HG03571 (cell line): ENCODE results near the gene NUDCD3.
"Not testable (repeated sequence)": the region's sequence is repeated elsewhere in the genome, so short reads cannot be mapped to it uniquely, and the experiment has no call there.

Experiments
- ATAC-seq: cut with Tn5 transposase; IDR thresholded peaks from one replicate; pipeline ENCODE4 v1.9.1; 2021; ENCODE audit not compliant: unreplicated experiment

Gene NUDCD3

GRCh38 chr7:44518761-44519160, 28.3 kb upstream of the NUDCD3 start:
- no peak for ATAC-seq

GRCh38 chr7:44517175-44517574, 26.7 kb upstream of the NUDCD3 start:
- no peak for ATAC-seq

- no peak for ATAC-seq
Observed at GRCh38 chr7:44515590-44516268, 25.3 kb upstream of the NUDCD3 start.

- ATAC-seq, result no peak
Observed at GRCh38 chr7:44512736-44513135, 22.3 kb upstream of the NUDCD3 start.

- ATAC-seq, result no peak
Observed at GRCh38 chr7:44511863-44512468, 21.5 kb upstream of the NUDCD3 start.

GRCh38 chr7:44511236-44511635, 20.8 kb upstream of the NUDCD3 start:
- no peak for ATAC-seq

GRCh38 chr7:44508328-44509030, 18.0 kb upstream of the NUDCD3 start:
- ATAC-seq, result no peak

GRCh38 chr7:44506592-44507288, 16.3 kb upstream of the NUDCD3 start:
- ATAC-seq, result not testable (repeated sequence)

GRCh38 chr7:44505595-44505994, 15.1 kb upstream of the NUDCD3 start:
- ATAC-seq, result no peak

- no peak for ATAC-seq
Observed at GRCh38 chr7:44498230-44498954, 7.9 kb upstream of the NUDCD3 start.

- no peak for ATAC-seq
Observed at GRCh38 chr7:44497155-44498027, 6.9 kb upstream of the NUDCD3 start.

- no peak for ATAC-seq
Observed at GRCh38 chr7:44496385-44496784, 5.9 kb upstream of the NUDCD3 start.

- no peak for ATAC-seq
Observed at GRCh38 chr7:44494960-44495359, 4.5 kb upstream of the NUDCD3 start.

GRCh38 chr7:44491229-44491628, 771 bp upstream of the NUDCD3 start:
- no peak for ATAC-seq

- ATAC-seq, result peak; percentile 22
Observed at GRCh38 chr7:44489955-44490350, 505 bp downstream of the NUDCD3 start.

- ATAC-seq, result no peak
Observed at GRCh38 chr7:44488955-44489354, 1.5 kb downstream of the NUDCD3 start.

GRCh38 chr7:44486693-44487092, 3.8 kb downstream of the NUDCD3 start:
- no peak for ATAC-seq

- no peak for ATAC-seq
Observed at GRCh38 chr7:44486001-44486400, 4.5 kb downstream of the NUDCD3 start.

- no peak for ATAC-seq
Observed at GRCh38 chr7:44484482-44485313, 5.8 kb downstream of the NUDCD3 start.
